Activated naive CD8-positive, alpha-beta T cell (primary cell): Measurements from ENCODE around the gene SPRED2.

Source experiments
- H3K27ac Mint-ChIP-seq: one replicate; pipeline ENCODE4 v1.8.0; 2021; ENCODE audit warnings: mixed read lengths
- H3K27me3 Mint-ChIP-seq: one replicate; pipeline ENCODE4 v1.8.0; 2021; ENCODE audit warnings: mixed read lengths
- H3K36me3 Mint-ChIP-seq: one replicate; pipeline ENCODE4 v1.8.0; 2021; ENCODE audit warnings: mixed read lengths
- H3K4me1 Mint-ChIP-seq: one replicate; pipeline ENCODE4 v1.8.0; 2021; ENCODE audit warnings: low read depth, mixed read lengths
- H3K4me3 Mint-ChIP-seq: one replicate; pipeline ENCODE4 v1.8.0; 2021; ENCODE audit warnings: mild to moderate bottlenecking, mixed read lengths
- H3K9me3 Mint-ChIP-seq: one replicate; pipeline ENCODE4 v1.8.0; 2021; ENCODE audit warnings: low read depth, mixed read lengths

Gene SPRED2

DNA sequence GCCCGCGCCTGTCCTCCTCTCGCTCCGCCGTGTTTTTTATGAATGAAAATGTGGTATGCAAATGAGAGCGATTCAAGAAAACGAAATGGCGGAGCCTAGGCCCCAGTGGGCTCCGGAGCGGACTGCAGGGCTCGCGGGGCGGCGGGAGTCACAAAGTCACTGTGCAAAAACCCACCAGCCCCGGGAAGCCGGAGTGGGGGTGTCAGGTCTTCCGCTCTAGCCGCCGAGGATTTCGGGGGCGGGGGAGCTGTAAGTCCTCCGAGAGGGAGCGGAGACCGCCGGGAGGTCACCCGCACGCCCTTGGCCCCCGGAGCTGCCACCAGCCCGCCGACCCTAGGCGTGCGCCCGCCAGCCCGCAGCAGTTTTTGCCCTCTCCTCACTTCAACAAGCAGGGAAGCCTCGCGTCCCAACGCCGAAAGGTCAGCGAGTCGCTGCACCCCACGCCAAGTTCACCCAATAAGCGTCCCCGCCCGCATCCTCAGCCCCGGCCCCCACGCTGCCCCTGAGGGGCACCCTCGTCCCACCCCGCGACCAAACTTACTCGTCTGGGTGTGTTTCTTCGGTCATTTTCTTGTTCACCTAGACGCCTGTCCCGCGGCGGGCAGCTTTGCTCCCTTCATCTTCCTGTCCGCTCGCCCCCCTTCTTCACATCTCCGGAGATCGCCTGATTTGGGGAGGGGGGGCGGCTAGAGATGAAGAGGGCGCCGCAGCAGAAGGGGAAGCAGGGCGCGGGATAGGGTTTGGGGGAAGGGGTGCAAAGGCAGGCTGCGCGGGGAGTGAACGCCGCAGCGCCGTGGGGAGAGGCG is 775 bp downstream of the SPRED2 start:
- H3K27ac Mint-ChIP-seq, result peak overlapping the region; percentile 50
- H3K36me3 Mint-ChIP-seq, result no peaks in the 10 kb centered on the region
- H3K4me3 Mint-ChIP-seq, result peak overlapping the region; percentile 92
- H3K27me3 Mint-ChIP-seq, result peaks cover 15% of the 10 kb centered on the region
- peaks cover 12% of the 10 kb centered on the region for H3K4me1 Mint-ChIP-seq
- no peaks in the 10 kb centered on the region for H3K9me3 Mint-ChIP-seq

DNA sequence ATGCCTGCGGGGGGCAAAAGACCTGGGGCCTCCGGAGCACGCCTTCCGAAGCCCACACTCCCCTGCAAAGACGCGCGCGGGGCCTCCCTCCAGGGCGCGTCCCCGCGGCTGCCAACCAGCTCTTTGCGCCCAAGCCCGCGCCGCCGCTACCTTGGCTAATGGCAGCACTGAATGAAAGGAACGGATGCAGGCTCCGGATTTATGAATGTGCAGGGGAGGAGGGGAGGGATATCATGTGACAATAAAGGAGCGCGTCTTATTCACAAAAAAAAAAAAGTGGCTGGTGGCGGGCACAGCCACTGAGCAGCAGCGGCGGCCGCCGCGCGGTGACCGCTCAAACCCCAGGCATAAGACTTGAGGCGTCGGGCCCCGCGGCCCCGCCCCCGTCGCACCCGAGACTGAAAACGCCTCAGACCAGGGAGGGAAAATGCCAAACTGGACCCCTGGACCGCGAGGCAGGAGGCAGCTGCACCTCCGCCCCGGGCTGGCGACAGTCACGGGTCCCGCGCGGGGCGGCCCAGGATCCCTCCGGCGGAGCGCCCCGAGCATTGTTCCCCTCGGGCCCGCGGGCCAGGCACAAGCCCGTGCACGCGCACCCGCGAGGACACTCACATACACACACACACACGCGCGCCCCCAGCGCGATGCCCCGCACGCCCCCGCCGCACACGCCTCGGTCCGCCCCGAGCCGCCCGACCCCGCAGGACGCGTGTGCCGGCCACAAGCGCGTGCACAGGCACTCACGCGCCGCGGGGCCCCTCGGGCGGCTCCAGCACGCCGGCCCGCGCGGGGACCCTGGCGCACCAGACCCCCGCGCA is 1.6 kb downstream of the SPRED2 start:
- Mint-ChIP-seq H3K27ac (peak overlapping the region; percentile 54), H3K36me3 (no peaks in the 10 kb centered on the region), H3K27me3 (peaks cover 15% of the 10 kb centered on the region), H3K4me3 (peak overlapping the region; percentile 92), H3K9me3 (no peaks in the 10 kb centered on the region), H3K4me1 (peaks cover 9% of the 10 kb centered on the region)

DNA sequence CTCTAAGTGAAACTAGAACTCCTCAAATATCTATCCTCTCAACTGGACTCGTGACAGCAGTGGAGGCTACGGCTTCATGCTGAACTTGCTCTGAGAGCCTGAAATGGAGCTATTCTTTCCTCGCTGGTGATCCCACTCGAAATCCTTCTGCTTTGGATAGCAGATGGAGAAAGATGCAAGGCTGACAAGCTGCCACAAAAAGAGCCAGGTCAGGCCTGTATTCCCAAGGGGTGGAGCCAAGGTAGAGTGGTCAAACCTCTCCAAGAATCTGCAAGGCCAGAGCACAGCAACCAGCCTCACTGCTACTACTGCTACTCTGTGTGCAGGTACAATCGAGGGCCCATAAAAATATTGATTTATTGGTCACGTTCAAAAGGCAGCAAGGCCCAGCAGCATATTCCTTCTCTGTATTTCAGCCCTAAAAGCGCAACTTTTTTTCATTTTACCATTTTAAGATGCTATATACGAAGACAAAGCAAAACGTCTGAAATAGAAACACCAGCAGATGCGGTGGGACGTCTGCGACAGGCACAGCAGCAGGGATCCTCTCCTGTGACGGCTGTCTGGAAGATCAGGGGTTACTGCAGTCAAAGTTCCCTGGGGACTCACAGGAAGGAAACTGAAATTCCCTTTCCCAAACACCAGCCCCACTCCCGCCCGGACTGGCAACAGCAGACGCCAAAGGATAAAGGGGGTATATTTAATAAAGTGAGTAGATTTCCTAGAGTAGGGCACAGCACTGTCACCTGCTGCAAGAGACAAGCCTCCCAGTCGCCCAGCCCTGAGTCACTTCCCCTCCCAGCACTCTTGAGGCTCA is 2.4 kb downstream of the SPRED2 start:
- H3K27ac Mint-ChIP-seq, result no peak overlapping the region

DNA sequence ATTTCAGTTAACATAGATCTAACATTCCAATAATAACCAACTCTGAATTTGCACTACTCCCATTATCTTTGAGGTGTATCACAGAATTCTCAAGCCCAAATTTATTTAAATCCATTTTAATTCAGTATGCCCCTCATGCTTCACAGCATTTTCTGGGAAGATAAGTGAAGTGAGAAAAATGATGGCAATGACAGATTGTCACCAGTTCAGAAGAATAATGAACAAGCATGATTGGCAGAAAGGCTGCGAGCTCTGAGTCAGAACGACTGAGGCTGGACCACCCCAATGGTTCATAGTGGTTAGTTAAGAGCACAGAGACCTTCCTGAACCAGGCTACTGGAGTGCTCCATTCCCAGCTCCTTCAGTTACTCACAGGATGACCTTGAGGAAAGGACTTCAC is 4.9 kb downstream of the SPRED2 start:
- Mint-ChIP-seq H3K36me3 (no peaks in the 10 kb centered on the region), H3K9me3 (no peaks in the 10 kb centered on the region), H3K27me3 (peaks cover 4% of the 10 kb centered on the region), H3K4me3 (no peak overlapping the region), H3K4me1 (no peaks in the 10 kb centered on the region), H3K27ac (no peak overlapping the region)

More for the DNA sequence above, 2.4 kb downstream of the SPRED2 start:
- Mint-ChIP-seq H3K4me3 (peak overlapping the region; percentile 86), H3K36me3 (no peaks in the 10 kb centered on the region), H3K4me1 (peaks cover 5% of the 10 kb centered on the region), H3K27me3 (peaks cover 11% of the 10 kb centered on the region), H3K9me3 (no peaks in the 10 kb centered on the region)

DNA sequence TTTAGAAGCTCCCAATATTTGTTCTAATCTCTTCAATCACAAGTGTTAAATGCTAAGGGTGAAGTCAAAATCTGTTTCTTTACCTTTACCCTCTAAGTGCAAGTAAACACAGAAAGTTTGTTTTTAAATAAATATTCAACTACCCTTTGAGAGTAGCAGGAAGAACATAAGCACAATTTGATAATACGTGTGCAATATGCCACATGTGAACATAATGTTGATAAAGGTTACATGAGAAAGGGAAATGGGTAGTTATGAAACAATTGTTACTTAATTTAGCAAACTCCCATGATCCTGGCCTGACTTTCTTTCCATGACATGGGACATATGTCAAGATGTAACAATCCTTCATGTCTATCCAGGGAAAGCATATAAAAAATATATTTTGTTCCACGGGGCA is 7.1 kb downstream of the SPRED2 start:
- peaks cover 4% of the 10 kb centered on the region for H3K27me3 Mint-ChIP-seq
- no peak overlapping the region for H3K4me3 Mint-ChIP-seq
- no peaks in the 10 kb centered on the region for H3K36me3 Mint-ChIP-seq
- no peak overlapping the region for H3K27ac Mint-ChIP-seq
- peaks cover 9% of the 10 kb centered on the region for H3K4me1 Mint-ChIP-seq
- peaks cover 5% of the 10 kb centered on the region for H3K9me3 Mint-ChIP-seq

DNA sequence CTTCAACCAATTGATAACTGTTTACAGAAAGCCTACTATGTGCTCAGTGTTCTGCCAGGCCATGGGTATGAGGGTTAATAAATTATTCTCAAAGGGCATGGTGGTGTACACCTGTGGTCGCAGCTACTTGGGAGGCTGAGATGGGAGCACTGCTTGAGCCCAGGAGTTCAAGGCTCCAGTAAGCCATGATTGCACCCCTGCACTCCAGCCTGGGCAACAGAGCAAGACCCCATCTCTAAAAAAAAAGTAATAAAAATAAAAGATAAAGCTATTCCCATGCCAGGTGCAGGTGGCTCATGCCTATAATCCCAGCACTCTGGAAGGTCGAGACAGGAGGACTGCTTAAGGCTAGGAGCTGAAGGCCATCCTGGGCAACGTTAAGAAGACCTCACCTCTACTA is 8.0 kb downstream of the SPRED2 start:
- peaks cover 5% of the 10 kb centered on the region for H3K9me3 Mint-ChIP-seq
- H3K36me3 Mint-ChIP-seq, result no peaks in the 10 kb centered on the region
- no peak overlapping the region for H3K27ac Mint-ChIP-seq
- peaks cover 4% of the 10 kb centered on the region for H3K27me3 Mint-ChIP-seq
- H3K4me1 Mint-ChIP-seq, result peaks cover 9% of the 10 kb centered on the region
- no peak overlapping the region for H3K4me3 Mint-ChIP-seq

DNA sequence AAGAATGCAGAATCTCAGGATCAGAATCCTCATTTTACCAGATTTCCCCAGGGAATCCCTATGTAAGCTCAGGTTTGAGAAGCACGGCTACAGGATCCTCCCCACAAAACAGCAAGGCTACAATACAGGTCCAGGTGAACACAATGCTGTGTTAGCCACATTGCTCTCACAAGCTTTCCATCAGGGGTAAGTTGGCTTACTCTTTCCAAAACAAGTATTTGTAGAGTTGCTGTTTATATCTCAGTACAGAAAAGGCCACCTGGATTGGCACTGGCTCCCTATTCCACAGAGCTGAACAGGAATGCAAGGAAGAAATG is 11.0 kb downstream of the SPRED2 start:
- no peak overlapping the region for H3K4me3 Mint-ChIP-seq
- H3K27me3 Mint-ChIP-seq, result no peaks in the 10 kb centered on the region
- peaks cover 5% of the 10 kb centered on the region for H3K9me3 Mint-ChIP-seq

DNA sequence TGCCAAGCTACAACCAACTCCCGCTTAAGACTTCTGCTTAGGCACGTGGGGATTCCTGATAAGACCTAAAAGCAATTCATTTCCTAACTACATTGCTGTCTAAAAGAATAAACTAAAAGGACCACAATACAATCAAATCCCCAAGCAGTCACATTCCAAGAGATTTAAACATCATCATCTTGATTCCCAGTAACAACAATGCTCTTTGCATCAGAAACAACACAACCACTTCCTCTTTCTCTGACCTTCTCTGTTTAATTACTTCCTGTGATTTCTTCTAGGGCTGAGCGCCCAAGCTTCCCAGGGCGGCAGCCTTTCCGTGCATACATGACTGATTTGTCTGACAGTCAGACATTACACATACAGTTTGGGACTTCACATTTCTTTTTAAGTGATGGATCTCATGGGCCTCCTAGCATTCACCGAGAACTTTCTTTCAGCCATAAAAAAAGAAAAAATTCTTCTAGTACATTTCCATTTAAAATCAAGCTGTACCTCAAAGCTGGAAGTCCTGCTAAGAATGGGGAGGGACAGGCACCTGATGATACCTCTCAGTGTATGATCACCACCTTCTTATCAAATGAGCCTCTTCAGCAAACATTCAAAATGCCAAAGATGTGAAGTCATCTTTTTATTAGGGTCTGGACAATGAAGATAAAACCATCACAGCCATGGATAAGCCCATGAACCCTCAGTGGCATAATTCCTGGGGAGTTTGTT is 11.5 kb downstream of the SPRED2 start:
- Mint-ChIP-seq H3K27me3 (no peaks in the 10 kb centered on the region), H3K4me3 (no peak overlapping the region), H3K27ac (no peak overlapping the region), H3K36me3 (no peaks in the 10 kb centered on the region), H3K4me1 (peaks cover 31% of the 10 kb centered on the region), H3K9me3 (peaks cover 5% of the 10 kb centered on the region)

More for the DNA sequence above, 11.0 kb downstream of the SPRED2 start:
- peaks cover 27% of the 10 kb centered on the region for H3K4me1 Mint-ChIP-seq
- no peaks in the 10 kb centered on the region for H3K36me3 Mint-ChIP-seq
- H3K27ac Mint-ChIP-seq, result no peak overlapping the region

DNA sequence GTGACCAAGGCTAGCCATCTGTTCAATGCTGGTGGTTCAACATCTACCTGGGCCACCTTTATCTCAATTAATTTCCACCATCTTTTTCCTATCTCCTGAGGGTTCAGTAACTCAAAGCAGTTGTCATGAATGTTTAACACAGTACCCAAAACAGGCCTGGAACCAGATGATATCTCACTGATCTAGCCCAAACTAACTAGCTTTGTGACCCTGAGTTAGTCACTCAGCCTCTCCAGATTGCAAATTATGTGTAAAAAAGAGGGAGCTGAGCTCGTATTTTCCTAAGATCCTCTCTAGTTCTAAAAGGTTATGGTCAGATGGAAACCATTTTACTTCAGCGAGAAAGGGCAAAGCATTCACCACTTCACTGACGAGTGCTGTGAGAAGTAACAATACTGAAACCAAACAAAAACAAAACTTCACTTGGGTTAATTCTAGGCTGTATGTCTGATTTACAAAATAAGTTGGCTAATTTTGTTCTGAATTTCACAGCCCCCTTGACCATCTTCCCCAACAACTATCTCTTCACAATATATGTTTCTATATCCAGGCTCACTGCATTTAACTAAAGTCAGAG is 14.8 kb downstream of the SPRED2 start:
- H3K27me3 Mint-ChIP-seq, result no peaks in the 10 kb centered on the region
- H3K4me1 Mint-ChIP-seq, result peaks cover 32% of the 10 kb centered on the region
- peaks cover 5% of the 10 kb centered on the region for H3K9me3 Mint-ChIP-seq
- no peak overlapping the region for H3K4me3 Mint-ChIP-seq
- H3K27ac Mint-ChIP-seq, result no peak overlapping the region
- H3K36me3 Mint-ChIP-seq, result no peaks in the 10 kb centered on the region

DNA sequence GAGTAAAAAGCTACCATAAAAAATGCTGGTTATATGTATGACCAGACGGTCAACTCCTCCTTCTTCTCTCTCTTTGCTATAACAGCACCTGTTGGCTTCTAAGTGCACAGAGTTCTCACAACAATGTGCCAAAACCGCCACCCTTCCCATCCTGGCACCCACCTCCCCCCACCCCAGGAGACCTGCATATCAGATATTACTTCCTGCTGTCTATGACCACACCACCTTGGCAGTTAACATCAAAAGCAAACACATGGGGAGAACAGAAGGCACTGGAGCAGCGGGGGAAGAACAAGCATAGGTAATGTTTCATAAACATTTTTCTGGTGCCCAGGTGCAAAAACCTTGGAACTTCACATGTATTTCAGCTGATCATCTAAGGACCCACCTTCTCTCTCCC is 15.5 kb downstream of the SPRED2 start:
- H3K27ac Mint-ChIP-seq, result no peak overlapping the region
- no peaks in the 10 kb centered on the region for H3K36me3 Mint-ChIP-seq
- peaks cover 30% of the 10 kb centered on the region for H3K4me1 Mint-ChIP-seq
- H3K4me3 Mint-ChIP-seq, result peak overlapping the region; percentile 17
- H3K27me3 Mint-ChIP-seq, result no peaks in the 10 kb centered on the region
- H3K9me3 Mint-ChIP-seq, result peaks cover 5% of the 10 kb centered on the region

DNA sequence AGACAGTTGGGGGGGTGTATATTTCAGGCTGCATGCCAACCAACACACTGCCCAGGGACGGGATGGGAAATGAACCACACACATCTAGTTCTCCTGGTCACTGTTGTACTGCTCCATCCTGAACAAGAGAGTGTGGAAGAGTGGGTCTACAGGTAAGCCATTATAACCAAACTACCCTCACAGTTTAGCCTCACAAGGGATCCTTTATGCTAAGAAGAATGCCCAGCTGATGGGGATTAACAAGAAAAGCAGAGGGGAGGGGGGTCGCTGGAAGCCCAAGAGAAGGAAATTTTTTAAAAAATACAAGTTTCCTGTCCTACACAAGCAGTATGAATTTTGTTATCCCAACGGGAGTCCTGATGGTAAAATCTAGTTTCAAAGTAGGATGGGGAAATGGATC is 16.1 kb downstream of the SPRED2 start:
- H3K36me3 Mint-ChIP-seq, result no peaks in the 10 kb centered on the region
- peaks cover 29% of the 10 kb centered on the region for H3K4me1 Mint-ChIP-seq
- H3K27me3 Mint-ChIP-seq, result no peaks in the 10 kb centered on the region
- peaks cover 5% of the 10 kb centered on the region for H3K9me3 Mint-ChIP-seq
- no peak overlapping the region for H3K4me3 Mint-ChIP-seq
- no peak overlapping the region for H3K27ac Mint-ChIP-seq

DNA sequence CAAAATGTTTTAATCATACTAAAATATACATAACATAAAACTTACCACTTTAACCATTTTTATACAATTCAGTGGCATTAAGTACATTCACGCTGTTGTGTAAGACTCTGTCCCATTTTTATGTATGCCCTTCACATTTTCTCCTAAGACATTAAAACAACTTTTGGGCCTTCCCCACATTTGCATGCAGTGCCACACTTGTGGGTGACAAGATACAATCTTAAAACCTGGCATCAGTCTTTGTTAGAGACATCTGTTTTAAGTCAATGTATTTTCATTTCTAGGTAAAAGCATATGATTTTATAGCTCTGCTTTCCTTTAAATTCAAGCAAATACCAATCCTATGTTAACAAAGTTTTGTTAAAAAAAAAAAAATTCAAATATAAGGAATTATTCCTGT is 17.3 kb downstream of the SPRED2 start:
- Mint-ChIP-seq H3K36me3 (no peaks in the 10 kb centered on the region), H3K4me3 (no peak overlapping the region), H3K9me3 (no peaks in the 10 kb centered on the region), H3K27ac (no peak overlapping the region), H3K27me3 (no peaks in the 10 kb centered on the region), H3K4me1 (peaks cover 22% of the 10 kb centered on the region)

DNA sequence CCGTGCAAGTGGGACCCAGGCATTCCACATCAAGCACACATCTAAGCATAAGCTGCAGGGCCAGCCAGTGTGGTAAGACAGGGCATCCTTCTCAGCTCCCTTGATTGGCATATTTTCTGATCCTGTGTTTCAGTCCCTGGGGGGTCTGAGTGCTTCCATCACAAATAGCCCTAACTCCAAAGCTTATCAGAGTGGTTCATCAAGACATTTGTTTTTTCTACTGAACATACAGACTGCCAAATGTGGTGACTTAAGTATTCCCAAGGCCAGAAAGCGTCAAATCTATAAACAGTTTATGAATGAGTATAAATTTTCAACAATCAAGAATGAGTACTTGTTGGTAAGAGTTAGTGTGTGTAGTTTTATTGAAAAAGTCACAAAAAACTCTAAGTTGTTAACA is 18.8 kb downstream of the SPRED2 start:
- Mint-ChIP-seq H3K27me3 (no peaks in the 10 kb centered on the region), H3K36me3 (no peaks in the 10 kb centered on the region), H3K4me1 (peaks cover 22% of the 10 kb centered on the region), H3K27ac (no peak overlapping the region), H3K9me3 (no peaks in the 10 kb centered on the region), H3K4me3 (no peak overlapping the region)

DNA sequence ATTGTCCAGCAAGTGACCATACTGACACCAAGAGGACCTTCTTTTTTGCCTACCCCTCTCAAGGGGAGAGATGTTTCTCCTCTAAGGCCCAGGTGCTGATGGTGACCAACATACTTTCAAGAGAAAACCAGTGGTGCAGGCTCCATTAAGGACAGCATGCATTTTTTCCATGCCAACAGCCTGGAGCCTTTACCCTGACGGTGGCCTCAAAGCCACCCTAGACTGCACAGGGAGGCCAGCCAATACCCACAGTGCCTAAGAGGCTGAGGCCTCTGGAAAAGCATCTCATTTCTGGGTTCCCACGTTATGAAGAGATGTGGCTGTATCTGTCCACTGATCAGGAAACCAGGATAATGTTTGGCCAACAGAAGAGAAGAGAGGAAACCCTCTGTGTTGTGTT is 19.3 kb downstream of the SPRED2 start:
- Mint-ChIP-seq H3K9me3 (no peaks in the 10 kb centered on the region), H3K27ac (no peak overlapping the region), H3K27me3 (no peaks in the 10 kb centered on the region), H3K36me3 (no peaks in the 10 kb centered on the region), H3K4me3 (no peak overlapping the region), H3K4me1 (peaks cover 20% of the 10 kb centered on the region)
